Stomach (tissue), 9 donors: ENCODE data around the gene ST6GALNAC3. TPM values are rescaled to one million over a fixed set of nuclear protein-coding genes. Genes with fewer than 3 reads are reported as not detected.

Experiments used
- DNase-seq, 2 donors: peaks; one replicate each; pipeline versions ENCODE4 v3.0.0 to v3.0.0-alpha.2; 2013 to 2019
- H3K27ac ChIP-seq, 5 donors: fragments of 200-600 bp in 4 of 5; sonication (generic) in 4 of 5; one replicate each; pipeline ENCODE4 v1.5.1; 2013 to 2019; ENCODE audit warnings: mild to moderate bottlenecking in 1 of 5, moderate library complexity in 1 of 5
- H3K27me3 ChIP-seq, 3 donors: fragments of 200-600 bp; sonication (generic); one replicate each; pipeline ENCODE4 v1.5.1; 2017 to 2019; ENCODE audit warnings: mixed run types in 1 of 3
- H3K36me3 ChIP-seq, 4 donors: fragments of 200-600 bp; sonication (generic); 1 replicate in 3 of 4; 2 replicates in 1 of 4; pipeline ENCODE4 v1.5.1; 2016 to 2019
- H3K4me1 ChIP-seq, 4 donors: fragments of 200-600 bp; sonication (generic); one replicate each; pipeline ENCODE4 v1.5.1; 2016 to 2019
- H3K4me3 ChIP-seq, 4 donors: fragments of 200-600 bp; sonication (generic) in 3 of 4; one replicate each; pipeline ENCODE4 v1.5.1; 2016 to 2019; ENCODE audit warnings: mild to moderate bottlenecking in 1 of 4
- H3K9me3 ChIP-seq, 4 donors: fragments of 200-600 bp; sonication (generic); one replicate each; pipeline ENCODE4 v1.5.1; 2016 to 2019
- EP300 ChIP-seq: sonication (generic); formaldehyde crosslinking; IDR thresholded peaks from one replicate; pipeline ENCODE4 v1.6.1; 2017; ENCODE audit warnings: antibody characterized with exemption
- POLR2A ChIP-seq, 4 donors: fragments of 450-650 bp; IDR thresholded peaks; one replicate each; pipeline ENCODE4 v1.6.1; 2016; ENCODE audit warnings: antibody characterized with exemption in 4 of 4, control low read depth in 2 of 4, mild to moderate bottlenecking in 1 of 4, moderate library complexity in 1 of 4
- POLR2AphosphoS5 ChIP-seq, 3 donors: sonication (generic); formaldehyde crosslinking; IDR thresholded peaks; one replicate each; pipeline ENCODE4 v1.6.1; 2016; ENCODE audit warnings: antibody characterized with exemption in 3 of 3
- WGBS, 5 donors: extraction: QIAGEN DNeasy Blood & Tissue Kit in 3 of 5; methylation state at CpG; one replicate each; pipeline versions ENCODE4 v1.1.5 to v1.1.7; 2013 to 2018; 5-methylcytosine and 5-hydroxymethylcytosine counted together
- intact Hi-C: fragments of 100-400 bp; cut with DNase I; formaldehyde crosslinking; loops from one replicate; pipeline ENCODE4 v1.15.1; 2023; ENCODE audit warnings: low total_unique reads
- polyA plus RNA-seq, 3 donors: library from polyadenylated mRNA; stranded (reverse); fragments of 200-250 nt; gene quantifications; one replicate each; pipeline ENCODE4 v1.2.3, GENCODE V29; 2013
- total RNA-seq, 5 donors: library from RNA; depleted of rRNA; stranded (reverse); fragments of >200 nt; gene quantifications; one replicate each; pipeline versions ENCODE4 v1.1.0 to v1.2.3, GENCODE V29; 2014 to 2016
- TF ChIP-seq, protein P1 (sequence below), 7 experiments: fragments of 450-650 bp in 4 of 7; fragments of 200-600 bp in 3 of 7; sonication (generic) in 3 of 7; IDR thresholded peaks; one replicate each; pipeline ENCODE4 v1.5.1; 2016 to 2019; ENCODE audit warnings: antibody characterized with exemption in 7 of 7, control low read depth in 2 of 7, mild to moderate bottlenecking in 1 of 7
- donor health status: healthy with polysubstance abuse.
- donor health status: Bipolar disorder and iron deficiency.
- donor health status: healthy.

Gene ST6GALNAC3
- total and polyA plus RNA-seq, 8 donors, result under 0.01 to 21.7 (median 1.2) TPM; not detected in 1

DNA sequence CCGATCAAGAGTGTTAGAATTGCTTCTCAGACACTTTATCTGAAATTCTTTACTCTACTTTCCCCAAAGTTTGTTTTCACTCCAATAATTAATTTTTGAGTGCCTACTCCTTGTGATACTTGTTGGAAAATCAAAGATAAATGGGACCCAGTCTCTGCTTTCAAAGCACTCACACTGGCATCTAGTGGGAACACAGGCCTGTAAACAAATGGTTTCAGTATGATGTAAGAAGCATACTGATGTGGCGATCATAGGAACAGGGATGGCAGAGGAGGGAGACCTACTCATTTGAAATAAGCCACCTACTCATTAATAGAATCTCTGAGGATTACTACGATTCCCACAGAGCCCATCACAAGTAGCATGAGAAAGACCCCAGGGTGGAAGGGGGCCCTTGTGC lies 519.1 kb downstream of the ST6GALNAC3 start:
- TF ChIP-seq POLR2AphosphoS5 (IDR thresholded peaks at IDR 0.05), result no peak
- no peak for TF ChIP-seq EP300
- TF ChIP-seq, protein P1, sequence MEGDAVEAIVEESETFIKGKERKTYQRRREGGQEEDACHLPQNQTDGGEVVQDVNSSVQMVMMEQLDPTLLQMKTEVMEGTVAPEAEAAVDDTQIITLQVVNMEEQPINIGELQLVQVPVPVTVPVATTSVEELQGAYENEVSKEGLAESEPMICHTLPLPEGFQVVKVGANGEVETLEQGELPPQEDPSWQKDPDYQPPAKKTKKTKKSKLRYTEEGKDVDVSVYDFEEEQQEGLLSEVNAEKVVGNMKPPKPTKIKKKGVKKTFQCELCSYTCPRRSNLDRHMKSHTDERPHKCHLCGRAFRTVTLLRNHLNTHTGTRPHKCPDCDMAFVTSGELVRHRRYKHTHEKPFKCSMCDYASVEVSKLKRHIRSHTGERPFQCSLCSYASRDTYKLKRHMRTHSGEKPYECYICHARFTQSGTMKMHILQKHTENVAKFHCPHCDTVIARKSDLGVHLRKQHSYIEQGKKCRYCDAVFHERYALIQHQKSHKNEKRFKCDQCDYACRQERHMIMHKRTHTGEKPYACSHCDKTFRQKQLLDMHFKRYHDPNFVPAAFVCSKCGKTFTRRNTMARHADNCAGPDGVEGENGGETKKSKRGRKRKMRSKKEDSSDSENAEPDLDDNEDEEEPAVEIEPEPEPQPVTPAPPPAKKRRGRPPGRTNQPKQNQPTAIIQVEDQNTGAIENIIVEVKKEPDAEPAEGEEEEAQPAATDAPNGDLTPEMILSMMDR (IDR thresholded peaks at IDR 0.05), result no peak
- TF ChIP-seq POLR2A (IDR thresholded peaks at IDR 0.05), result no peak
- H3K4me1 ChIP-seq, result no peaks in the 10 kb centered on the region
- no peak overlapping the region for H3K27ac ChIP-seq
- no peak for DNase-seq
- intact Hi-C loops, result no loop called here
- no peak overlapping the region for H3K4me3 ChIP-seq
- H3K36me3 ChIP-seq, result no peaks in the 10 kb centered on the region
- 71 to 91% (median 81%) methylated on average over 3 of the region's 3 CpGs for WGBS, 5 donors
- H3K9me3 ChIP-seq, result peaks cover 0 to 8% (median 0%) of the 10 kb centered on the region in 4 donors
- H3K27me3 ChIP-seq, result no peaks in the 10 kb centered on the region

DNA sequence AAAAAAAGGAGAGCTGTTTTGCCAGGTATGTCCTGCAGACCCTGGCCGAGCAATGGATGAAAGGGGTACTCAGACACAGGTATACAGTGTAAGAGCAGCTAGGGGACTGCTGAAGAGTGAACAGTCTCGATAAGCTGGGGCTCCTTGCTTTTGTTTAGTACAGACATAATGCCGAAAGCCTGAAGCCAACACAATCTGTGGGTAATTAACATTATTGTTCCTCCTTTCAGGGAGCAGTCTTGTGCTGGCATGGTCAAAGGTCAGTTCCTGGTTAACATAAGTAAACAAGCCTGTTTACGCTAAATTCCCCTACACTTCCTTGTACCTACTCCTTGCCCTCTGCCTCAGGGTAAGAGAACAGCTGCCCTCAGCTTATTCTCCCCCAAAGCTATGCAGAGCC lies 520.5 kb downstream of the ST6GALNAC3 start:
- TF ChIP-seq POLR2AphosphoS5 (IDR thresholded peaks at IDR 0.05), result no peak
- TF ChIP-seq EP300, result no peak
- TF ChIP-seq, protein P1 (IDR thresholded peaks at IDR 0.05), result no peak
- TF ChIP-seq POLR2A (IDR thresholded peaks at IDR 0.05), result no peak
- no peaks in the 10 kb centered on the region for H3K36me3 ChIP-seq
- no peak for DNase-seq
- H3K27ac ChIP-seq, result no peak overlapping the region
- intact Hi-C loops, result no loop called here
- H3K27me3 ChIP-seq, result no peaks in the 10 kb centered on the region
- H3K4me3 ChIP-seq, result no peak overlapping the region
- H3K9me3 ChIP-seq, result peaks cover 0 to 8% (median 0%) of the 10 kb centered on the region in 4 donors
- H3K4me1 ChIP-seq, result no peaks in the 10 kb centered on the region
- 53 to 85% (median 70%) methylated on average over 4 of the region's 4 CpGs for WGBS, 5 donors

DNA sequence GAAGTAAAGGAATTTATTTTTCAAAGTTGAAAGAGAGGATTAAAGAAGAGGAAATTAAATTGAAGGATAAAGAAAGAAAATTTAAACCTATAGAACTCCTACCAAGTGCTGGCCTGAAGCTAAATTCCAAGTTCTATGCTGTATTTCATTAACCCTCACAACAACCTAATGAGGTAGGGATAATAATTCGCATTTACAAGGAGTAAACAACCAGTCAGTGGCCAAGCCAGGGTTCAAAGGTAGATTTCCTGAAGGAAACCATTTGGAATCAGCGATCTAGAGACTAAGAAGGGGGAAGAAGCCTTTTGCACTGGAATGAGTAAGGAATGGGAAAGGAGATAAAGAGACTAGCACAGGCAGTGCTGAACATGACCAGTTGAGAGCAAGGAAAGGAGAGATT lies 526.9 kb downstream of the ST6GALNAC3 start:
- intact Hi-C loops, result no loop called here
- H3K4me1 ChIP-seq, result no peaks in the 10 kb centered on the region
- H3K4me3 ChIP-seq, result no peak overlapping the region
- TF ChIP-seq EP300 (no peak), POLR2A (IDR thresholded peaks at IDR 0.05) (no peak), POLR2AphosphoS5 (IDR thresholded peaks at IDR 0.05) (no peak)
- TF ChIP-seq, protein P1 (IDR thresholded peaks at IDR 0.05), result no peak
- DNase-seq, result no peak
- WGBS, 5 donors, result 64 to 77% (median 69%) methylated on average over 2 of the region's 2 CpGs
- no peak overlapping the region for H3K27ac ChIP-seq
- no peaks in the 10 kb centered on the region for H3K27me3 ChIP-seq
- no peaks in the 10 kb centered on the region for H3K9me3 ChIP-seq
- H3K36me3 ChIP-seq, result no peaks in the 10 kb centered on the region

DNA sequence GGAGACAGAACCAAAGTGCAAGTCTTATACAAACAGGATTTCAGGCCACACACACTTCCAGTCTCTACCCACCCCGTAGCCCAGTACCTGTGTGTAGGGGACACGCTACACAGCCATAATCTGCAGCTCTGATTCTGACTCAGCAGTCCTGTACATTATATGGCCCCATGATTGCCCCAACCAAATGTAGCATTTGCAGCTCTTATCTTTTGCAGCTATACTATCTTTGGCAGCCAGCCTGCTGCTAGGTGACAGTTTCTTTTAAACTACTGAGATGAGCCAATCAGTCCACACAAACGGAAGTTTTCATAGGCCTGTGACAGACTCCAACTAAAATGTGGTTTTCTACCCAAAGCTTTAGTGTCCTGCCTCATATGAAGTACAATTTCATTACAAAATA lies 533.2 kb downstream of the ST6GALNAC3 start:
- Histone ChIP-seq H3K36me3 (no peaks in the 10 kb centered on the region), H3K4me3 (no peak overlapping the region), H3K4me1 (no peaks in the 10 kb centered on the region), H3K27ac (no peak overlapping the region), H3K27me3 (no peaks in the 10 kb centered on the region), H3K9me3 (no peaks in the 10 kb centered on the region)
- intact Hi-C loops, result no loop called here
- TF ChIP-seq POLR2A (IDR thresholded peaks at IDR 0.05) (no peak), EP300 (no peak)
- TF ChIP-seq, protein P1 (IDR thresholded peaks at IDR 0.05), result no peak
- DNase-seq, result no peak
- 69 to 80% (median 77%) methylated on average over 3 of the region's 3 CpGs for WGBS, 5 donors
